ENCODE data around the gene IGBP1.
"Not testable (repeated sequence)": the region's sequence is repeated elsewhere in the genome, so short reads cannot be mapped to it uniquely, and the experiment has no call there.

IGBP1 gene

DNA sequence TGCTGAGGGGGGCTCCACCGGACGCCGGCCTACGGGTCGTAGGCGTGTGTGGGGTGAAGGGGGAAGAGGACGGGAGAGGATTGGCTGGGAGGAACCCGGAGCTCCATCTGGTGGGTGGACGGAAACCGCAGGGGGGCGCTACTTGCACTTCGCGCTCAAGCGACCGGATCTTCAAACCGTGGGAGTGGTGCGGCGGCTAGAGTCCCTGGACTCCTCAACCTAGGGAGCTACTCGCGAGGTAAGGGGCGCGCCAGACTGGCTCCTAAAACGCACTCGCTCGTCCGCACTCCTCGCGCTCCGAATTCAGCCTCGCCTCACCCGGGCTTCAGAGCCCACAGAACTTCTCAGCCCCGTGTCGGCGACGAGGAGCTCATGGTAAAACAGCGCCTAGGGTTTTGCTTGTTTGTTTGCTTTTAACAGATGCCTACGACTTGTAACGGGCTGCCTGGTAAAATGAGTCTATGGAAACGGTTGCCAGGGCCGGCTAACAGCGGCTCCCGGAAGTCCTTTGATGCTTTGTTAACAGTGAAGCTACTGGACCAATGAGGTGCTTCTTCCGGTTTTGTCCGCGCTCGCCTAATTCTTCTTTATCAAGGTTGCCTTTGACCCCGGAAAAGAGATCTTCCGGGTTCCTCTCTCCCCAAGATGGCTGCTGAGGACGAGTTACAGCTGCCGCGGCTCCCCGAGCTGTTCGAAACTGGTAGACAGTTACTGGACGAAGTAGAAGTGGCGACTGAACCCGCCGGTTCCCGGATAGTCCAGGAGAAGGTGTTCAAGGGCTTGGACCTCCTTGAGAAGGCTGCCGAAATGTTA, at the start of gene IGBP1:
IGBP1 (plus strand) TSS at position 145 of the 813 bp plus-strand sequence; CDS start at position 646, 501 bp downstream.
- DNase-seq = peak; percentile 93

GRCh38 chrX:70084592-70085240, 48.5 kb upstream of the IGBP1 start:
- DNase-seq = no peak

DNA sequence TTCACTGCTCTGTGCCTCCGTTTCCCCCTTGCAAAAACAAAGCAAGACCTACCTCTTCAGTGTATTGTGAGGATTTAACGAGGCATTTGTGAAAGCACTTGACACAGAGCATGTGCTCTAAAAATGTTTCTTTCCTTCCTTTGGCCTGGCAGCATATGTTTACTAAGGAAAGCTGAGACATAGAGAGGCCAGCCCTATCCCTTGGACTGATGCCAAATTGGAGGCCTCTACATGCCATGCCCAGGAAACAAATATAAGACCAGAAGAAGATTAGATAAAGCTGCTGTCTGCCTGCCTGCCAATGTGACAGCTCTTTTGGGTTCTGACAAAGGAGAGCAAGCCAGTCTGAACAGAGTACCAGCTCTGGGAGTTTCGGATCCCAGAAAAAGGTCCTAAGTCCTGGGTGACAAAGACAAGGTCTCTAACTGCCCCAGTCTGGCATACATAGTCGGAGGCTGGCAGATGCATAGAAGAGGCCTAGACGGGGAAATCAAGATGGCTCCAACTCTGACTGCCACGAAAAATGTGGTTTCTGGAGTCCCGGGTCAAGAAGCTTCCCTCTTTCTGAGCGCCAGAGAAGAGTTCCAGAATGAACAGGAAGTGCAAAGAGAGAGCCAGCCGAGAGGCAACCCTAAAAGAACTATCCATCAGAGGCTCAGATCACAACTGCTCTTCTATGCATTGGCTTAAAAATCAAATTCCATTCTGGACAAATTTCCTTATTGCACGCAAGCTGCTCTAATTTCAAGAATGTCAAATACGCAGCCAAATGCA, 45.2 kb upstream of the IGBP1 start:
- peak; percentile 0 for DNase-seq

DNA sequence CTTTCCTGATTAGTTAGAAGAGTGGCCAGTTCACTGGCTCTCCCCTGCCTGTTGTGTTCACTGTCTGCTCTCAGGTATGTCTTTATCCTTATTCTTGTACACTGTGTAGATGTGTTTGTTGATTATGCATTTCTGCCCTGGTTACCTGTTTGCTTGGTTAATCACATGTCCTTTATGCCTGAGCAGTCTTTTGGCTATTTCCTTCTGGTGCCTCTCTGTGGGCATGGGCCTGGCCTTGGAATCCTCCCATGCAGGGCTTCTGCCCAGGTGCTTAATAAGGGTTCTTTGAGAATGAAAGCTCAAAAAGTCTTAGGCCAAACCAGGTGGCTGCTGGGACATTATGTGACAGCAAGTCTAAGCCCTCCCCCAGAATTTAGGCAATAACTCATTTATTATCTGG, 44.5 kb upstream of the IGBP1 start:
- no peak for DNase-seq

GRCh38 chrX:70089604-70090297, 43.5 kb upstream of the IGBP1 start:
- no peak for DNase-seq

GRCh38 chrX:70092247-70092646, 41.0 kb upstream of the IGBP1 start:
- DNase-seq = no peak

- DNase-seq = peak; percentile 2
These were observed 37.2 kb upstream of the IGBP1 start for GRCh38 chrX:70096052-70096451.

DNA sequence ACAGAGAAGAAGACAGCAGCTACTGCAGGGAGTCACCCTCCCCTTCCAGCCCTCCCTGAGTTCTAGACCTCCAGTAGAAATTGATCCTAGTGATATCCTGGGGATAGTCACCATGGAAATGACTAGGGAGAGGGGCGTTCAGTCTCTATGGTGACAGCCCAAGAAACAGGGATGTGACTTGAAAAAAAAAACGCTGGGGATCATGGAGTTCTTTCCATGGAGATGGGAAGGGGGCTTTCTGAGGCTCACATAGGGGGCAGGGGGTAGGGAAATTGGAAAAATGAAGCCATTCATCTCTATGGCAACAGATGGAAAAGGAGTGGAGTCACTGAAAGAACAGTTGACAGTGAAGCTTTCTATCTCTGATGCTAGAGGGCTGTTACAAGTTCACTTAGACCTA, 28.0 kb upstream of the IGBP1 start:
- DNase-seq = no peak

DNA sequence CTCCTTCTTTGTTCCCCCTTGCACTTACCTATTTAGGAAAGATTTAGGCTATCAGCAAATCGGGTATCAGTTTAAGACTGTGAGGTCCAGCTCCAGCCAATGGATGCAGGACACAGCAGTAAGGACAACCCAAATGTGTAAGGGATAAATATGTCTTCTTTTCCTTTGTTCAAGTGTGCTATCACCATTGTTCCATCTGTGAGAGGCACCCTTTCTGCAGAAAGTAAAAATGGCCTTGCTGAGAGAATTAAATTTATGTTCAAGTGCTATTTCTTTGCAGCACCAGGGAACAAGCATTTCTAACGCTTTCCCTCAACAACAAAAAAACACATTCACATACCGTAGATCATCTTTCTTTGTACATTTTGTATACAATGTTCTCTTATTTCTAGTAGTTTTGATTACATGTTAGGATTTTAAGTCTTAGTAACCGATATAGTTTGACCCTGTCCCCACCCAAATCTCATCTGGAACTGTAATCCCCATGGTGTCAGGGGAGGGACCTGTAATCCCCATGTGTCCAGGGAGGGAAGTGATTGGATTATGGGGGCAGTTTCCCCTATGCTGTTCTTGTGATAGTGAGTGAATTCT, 21.7 kb upstream of the IGBP1 start:
- DNase-seq = not testable (repeated sequence)

- no peak for DNase-seq
These were observed 15.5 kb upstream of the IGBP1 start for GRCh38 chrX:70117738-70118137.

DNA sequence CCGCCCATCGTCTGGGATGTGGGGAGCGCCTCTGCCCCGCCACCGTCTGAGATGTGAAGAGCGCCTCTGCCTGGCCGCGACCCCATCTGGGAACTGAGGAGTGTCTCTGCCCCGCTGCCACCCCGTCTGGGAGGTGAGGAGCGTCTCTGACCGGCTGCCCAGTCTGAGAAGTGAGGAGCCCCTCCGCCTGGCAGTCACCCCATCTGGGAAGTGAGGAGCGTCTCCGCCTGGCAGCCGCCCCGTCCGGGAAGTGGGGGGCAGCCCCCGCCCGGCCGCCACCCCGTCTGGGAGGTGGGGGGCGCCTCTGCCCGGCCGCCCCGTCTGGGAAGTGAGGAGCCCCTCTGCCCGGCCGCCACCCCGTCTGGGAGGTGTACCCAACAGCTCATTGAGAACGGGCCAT, 10.2 kb upstream of the IGBP1 start:
- DNase-seq = not testable (repeated sequence)

GRCh38 chrX:70124678-70125077, 8.6 kb upstream of the IGBP1 start:
- no peak for DNase-seq

- DNase-seq = no peak
These were observed 5.2 kb upstream of the IGBP1 start for GRCh38 chrX:70128071-70128470.

DNA sequence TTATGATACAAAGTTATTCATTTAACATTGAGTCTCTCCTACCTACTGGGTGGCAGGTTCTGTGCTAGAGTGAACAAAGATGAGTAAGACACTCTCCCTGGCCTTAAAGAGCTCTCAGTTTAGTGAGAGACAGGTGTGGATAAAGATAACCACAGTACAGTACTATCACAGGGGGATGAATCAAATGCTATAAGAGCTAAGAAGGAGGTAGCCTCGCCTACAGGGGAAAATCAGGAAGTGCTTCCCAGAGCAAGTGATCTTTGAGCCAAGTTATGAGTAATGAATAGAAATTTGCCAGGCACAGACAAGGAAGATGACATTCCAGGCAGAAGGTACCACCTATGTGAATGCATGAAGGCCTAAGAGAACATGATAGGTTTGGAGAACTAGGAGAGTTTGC, 3.4 kb upstream of the IGBP1 start:
- DNase-seq = no peak

GRCh38 chrX:70132224-70132623, 1.0 kb upstream of the IGBP1 start:
- no peak for DNase-seq

GRCh38 chrX:70132877-70133302, 357 bp upstream of the IGBP1 start:
- no peak for DNase-seq

GRCh38 chrX:70134116-70134477, 850 bp downstream of the IGBP1 start:
- peak; percentile 42 for DNase-seq

GRCh38 chrX:70138622-70139021, 5.4 kb downstream of the IGBP1 start:
- no peak for DNase-seq

DNA sequence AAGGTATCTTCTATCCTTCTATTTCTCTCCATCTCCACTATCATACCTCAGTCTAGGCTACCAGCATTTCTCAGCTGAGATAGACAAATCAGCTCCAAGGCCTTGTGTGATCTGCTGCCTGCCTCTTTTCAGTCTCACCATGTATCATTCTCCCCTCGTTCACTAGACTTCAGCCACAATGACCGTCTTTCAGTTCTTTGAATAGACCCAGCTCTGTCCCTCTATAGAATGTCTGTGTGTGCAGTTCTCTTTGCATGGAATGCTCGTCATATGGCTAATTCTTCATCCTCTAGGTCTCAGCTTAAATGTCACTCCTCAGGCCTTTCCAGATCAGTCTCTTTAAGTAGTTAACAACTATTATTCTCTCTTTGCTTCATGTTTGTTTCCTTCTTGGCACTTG, 6.5 kb downstream of the IGBP1 start:
- no peak for DNase-seq

- no peak for DNase-seq
These were observed 8.1 kb downstream of the IGBP1 start for GRCh38 chrX:70141373-70141772.

- DNase-seq = no peak
These were observed 33.6 kb downstream of the IGBP1 start for GRCh38 chrX:70166601-70167590.

All from NCI-H146 (cell line).